Activated naive CD4-positive, alpha-beta T cell treated with anti-CD3 and anti-CD28 coated beads, Interleukin-2, amount 50 U/mL, for 72 hours (primary cell): ENCODE measurements around the gene CLDN14. TPM values are rescaled to one million over a fixed set of nuclear protein-coding genes. Genes with fewer than 3 reads are reported as not detected.

Source experiments
- total RNA-seq, 2 donors: library from RNA; stranded (reverse); gene quantifications; one replicate each; pipeline ENCODE4 v1.2.3, GENCODE V29; 2022

The CLDN14 gene
- total RNA-seq, 2 donors from 2014 or later, result not detected

Other genes starting within 250 kb of the CLDN14 start
- gene MORC3, start 159.9 kb downstream of the CLDN14 start, total RNA-seq, result 10 to 100 TPM; 32.6 to 41.8 TPM
- 10 to 100 TPM; 27.5 to 33.1 TPM for gene CHAF1B, start 94.7 kb downstream of the CLDN14 start, total RNA-seq
- gene SIM2, start 219.0 kb upstream of the CLDN14 start, total RNA-seq, result under 1 TPM; 0.16 to 0.84 TPM